GM12872 (cell line): ENCODE measurements around the gene SHROOM4.

Experiments
- CTCF ChIP-seq: IDR thresholded peaks from 3 replicates; pipeline ENCODE4 v1.5.1; 2011; ENCODE audit warnings: low read depth, mild to moderate bottlenecking, low read length, moderate library complexity; ENCODE audit not compliant: insufficient read depth

The SHROOM4 gene

GRCh38 chrX:50765986-50766385 lies 48.0 kb downstream of the SHROOM4 start:
- no peak for TF ChIP-seq CTCF

GRCh38 chrX:50762578-50762977 lies 51.4 kb downstream of the SHROOM4 start:
- no peak for TF ChIP-seq CTCF

GRCh38 chrX:50756276-50756675 lies 57.7 kb downstream of the SHROOM4 start:
- no peak for TF ChIP-seq CTCF

DNA sequence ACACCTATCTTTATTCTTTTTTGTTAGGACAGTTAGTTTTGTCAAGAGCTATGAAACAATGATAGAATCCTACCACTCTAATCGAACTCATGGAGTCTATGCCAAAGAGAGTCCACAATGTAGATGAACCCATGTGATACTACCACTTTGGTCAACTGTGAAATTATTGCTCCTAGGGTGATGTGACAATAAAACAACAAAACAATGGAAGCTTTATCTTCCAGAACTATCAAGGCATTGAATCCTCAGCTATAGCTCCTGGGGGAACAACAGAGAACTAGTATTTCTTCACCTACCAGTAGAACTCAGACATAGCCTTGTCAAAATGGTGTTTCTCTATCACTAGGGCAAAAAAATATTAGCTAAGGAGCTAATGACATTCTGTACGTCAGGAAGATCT lies 62.9 kb downstream of the SHROOM4 start:
- TF ChIP-seq CTCF = no peak

- peak; percentile 65 for TF ChIP-seq CTCF
Measured at GRCh38 chrX:50747471-50747900, 66.5 kb downstream of the SHROOM4 start.

DNA sequence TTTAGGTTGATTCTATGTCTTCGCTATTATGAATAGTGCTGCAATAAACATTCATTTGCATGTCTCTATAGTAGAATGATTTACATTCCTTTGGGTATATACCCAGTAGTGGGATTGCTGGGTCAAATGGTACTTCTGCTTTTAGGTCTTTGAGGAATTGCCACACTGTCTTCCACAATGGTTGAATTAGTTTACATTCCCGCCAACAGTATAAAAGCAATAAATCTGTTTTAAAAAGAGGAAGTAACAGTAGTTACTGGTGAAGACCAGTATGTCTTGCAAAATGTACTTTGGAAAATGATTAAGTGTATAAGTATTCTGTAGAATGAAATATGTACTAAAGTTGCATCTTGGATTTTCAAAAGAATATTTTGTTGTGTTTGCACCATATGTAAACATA lies 77.3 kb downstream of the SHROOM4 start:
- no peak for TF ChIP-seq CTCF

GRCh38 chrX:50726296-50726695 lies 87.7 kb downstream of the SHROOM4 start:
- TF ChIP-seq CTCF = no peak

DNA sequence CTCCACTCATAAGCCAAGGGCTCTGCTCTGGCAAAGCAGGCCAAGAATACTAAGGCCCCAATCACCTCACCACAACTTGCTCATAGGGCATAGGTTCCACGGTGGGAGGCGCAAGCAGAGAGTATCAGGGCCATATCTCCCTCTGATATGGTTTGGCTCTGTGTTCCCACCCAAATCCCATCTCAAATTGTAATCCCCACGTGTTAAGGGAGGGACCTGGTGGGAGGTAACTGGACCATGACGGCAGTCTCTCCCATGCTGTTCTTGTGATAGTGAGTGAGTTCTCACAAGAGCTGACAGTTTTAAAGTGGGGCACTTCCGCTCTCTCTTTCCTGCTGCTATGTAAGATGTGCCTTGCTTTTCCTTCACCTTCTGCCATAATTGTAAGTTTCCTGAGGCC lies 88.7 kb downstream of the SHROOM4 start:
- TF ChIP-seq CTCF = no peak
